Measurements from ENCODE around the gene TMC1. TPM values are rescaled to one million over a fixed set of nuclear protein-coding genes. Genes with fewer than 3 reads are reported as not detected.
"Not testable (repeated sequence)": the region's sequence is repeated elsewhere in the genome, so short reads cannot be mapped to it uniquely, and the experiment has no call there.

TMC1 gene
- not detected in 2 replicates for total RNA-seq

DNA sequence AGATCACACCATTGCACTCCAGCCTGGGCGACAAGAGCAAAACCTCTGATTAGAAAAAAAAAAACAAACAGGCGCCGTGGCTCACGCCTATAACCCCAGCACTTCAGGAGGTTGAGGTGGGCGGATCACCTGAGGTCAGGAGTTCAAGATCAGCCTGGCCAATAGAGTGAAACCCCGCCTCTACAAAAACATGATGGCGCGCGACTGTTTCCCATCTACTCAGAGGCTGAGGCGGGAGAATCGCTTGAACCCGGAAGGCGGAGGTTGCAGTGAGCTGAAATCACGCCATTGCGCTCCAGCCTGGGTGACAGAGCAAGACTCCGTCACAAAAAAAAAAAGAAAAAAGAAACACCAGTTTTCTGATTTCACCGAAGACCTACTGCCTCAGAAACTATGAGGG is at the start of gene TMC1:
Gene TMC1 (plus strand): TSS at position 193 of the 400 bp plus-strand sequence. CDS start 127,041 bp downstream, outside the sequence.
- H3K9me3 Mint-ChIP-seq; intact Hi-C loops (cut with micrococcal nuclease); DNase-seq; H3K27me3 Mint-ChIP-seq; H3K27ac Mint-ChIP-seq; H3K4me3 Mint-ChIP-seq; H3K36me3 Mint-ChIP-seq (ENCODE audit: low read depth): not testable (repeated sequence)
- H3K4me1 Mint-ChIP-seq: peaks cover 28% of the 10 kb centered on the region

DNA sequence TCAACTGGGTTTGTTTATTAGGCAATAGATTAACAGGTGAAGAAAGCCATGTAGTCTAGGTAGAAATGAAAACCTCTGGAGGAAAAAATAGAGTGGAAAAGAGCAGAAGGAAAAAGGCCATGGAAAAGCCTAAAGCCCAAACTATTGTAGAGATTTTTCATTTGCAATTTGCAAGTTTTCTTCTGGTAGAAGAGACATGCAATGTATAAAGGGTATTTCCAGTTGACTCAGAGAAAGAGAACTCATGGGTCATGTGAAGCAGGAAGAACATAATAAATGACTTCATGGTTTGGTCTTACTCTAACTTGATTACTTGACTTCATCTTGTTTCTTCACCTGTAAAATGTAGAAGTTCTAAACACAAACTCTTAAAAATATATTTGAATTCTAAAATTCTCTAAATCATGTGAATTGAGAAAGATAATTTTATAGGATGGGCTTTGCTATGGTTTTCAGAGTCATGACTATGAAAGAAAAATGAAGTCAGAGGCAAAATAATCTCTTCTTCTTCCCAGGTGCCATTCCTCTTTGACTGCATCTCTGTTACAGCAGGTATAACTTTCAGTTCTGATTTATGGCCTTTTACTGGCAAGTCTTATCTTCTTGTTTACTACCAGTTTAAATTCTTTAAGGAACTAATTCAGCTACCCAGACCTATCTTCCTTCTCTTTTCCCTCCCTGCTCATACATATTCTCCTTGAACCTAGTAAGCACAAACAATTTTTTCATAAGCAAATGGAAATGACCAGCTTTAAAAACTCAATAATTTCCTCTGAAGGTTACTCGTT is 47.7 kb upstream of the TMC1 start:
- no peak for DNase-seq
- Mint-ChIP-seq H3K27me3 (no peaks in the 10 kb centered on the region), H3K4me3 (peak overlapping the region; percentile 42), H3K36me3 (ENCODE audit: low read depth) (peaks cover 2% of the 10 kb centered on the region), H3K4me1 (peaks cover 39% of the 10 kb centered on the region), H3K27ac (peak overlapping the region; percentile 83), H3K9me3 (peaks cover 13% of the 10 kb centered on the region)
- intact Hi-C loops (cut with micrococcal nuclease): loop anchor here (1.0 to 2.0 kb wide), 5 partner anchors 29 to 109 kb away; partner anchors contain the start of gene ZFAND5

DNA sequence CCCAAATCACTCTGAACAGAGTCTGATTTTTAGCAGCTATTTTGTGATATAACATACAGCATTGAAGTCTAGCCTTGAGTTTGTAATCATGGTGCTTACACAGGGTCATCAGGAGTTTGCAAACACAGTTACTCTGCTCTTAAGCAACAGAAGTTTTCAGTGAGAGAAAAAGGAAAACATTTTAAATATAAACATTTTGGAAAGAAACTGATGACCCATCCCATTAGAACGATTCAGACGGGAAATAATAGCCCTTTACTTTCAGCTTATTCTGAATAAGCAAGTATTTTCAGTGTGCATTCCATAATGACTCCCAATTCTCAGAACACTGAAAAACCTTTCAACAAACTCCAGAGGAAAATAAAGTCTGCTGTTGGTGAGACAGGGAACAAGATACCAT is 46.7 kb upstream of the TMC1 start:
- no peak overlapping the region for H3K4me3 Mint-ChIP-seq
- H3K27me3 Mint-ChIP-seq: no peaks in the 10 kb centered on the region
- intact Hi-C loops (cut with micrococcal nuclease): no loop called here
- peaks cover 13% of the 10 kb centered on the region for H3K9me3 Mint-ChIP-seq
- H3K27ac Mint-ChIP-seq: peak overlapping the region; percentile 65
- peaks cover 2% of the 10 kb centered on the region for H3K36me3 Mint-ChIP-seq (ENCODE audit: low read depth)
- DNase-seq: no peak
- peaks cover 47% of the 10 kb centered on the region for H3K4me1 Mint-ChIP-seq

DNA sequence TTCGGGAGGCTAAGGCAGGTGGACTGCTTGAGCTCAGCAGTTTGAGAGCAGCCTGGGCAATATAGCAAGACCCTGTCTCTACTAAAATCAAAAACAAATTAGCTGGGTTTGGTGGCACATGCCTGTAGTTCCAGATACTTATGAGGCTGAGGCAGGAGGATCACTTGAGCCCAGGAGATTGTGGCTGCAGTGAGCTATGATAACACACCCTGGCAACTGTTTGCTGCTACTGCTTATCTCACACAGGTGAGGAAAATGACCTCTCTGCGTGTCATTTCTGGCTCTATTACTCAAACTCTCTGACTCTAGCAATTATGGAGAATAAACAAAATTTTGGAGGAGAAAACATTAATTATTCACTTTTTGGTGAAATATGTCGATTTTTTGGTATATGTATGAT is 45.3 kb upstream of the TMC1 start:
- Mint-ChIP-seq H3K36me3 (ENCODE audit: low read depth) (peaks cover 2% of the 10 kb centered on the region), H3K9me3 (peaks cover 13% of the 10 kb centered on the region), H3K4me3 (no peak overlapping the region), H3K4me1 (peaks cover 47% of the 10 kb centered on the region), H3K27ac (no peak overlapping the region), H3K27me3 (no peaks in the 10 kb centered on the region)
- intact Hi-C loops (cut with micrococcal nuclease): no loop called here
- DNase-seq: no peak

DNA sequence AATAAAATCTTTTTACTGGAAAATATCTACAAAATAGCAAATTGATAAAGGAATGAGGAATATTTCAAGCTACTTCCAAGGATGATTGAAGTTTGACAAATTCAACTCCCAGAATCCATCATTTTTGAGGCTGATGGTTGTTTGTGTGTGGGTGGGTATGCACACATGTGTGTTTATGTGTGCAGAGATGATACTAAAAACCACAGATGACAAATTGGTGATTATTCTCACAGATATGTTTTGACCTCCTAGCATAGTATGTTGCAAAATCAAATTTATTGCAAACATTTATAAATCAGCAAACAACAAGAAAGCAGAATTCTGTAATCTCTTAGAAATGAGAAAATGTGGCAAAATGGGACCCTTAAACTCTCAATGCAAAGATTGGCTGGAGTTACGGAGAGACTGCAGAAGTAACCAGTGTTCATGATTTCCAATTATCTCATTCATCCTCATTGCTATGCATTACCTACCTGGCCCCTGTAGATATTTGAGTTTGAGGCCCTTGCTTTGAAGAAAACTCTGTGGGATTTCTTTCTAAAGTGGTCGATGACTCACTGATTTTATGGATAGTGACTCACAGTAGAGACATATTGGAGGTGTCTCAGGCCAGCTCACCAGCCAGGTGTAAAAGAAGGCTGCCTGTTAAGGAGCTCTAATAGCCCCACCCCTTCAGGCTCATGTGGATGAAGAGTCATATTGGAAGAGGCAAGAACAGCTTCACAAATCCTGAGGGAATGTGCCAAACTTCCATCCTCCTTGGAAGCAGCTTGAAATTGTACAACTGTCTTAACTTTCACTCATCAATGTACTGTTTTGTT is 44.6 kb upstream of the TMC1 start:
- DNase-seq: peak; percentile 73
- intact Hi-C loops (cut with micrococcal nuclease): loop anchor here (1.0 kb wide), 4 partner anchors 32 to 113 kb away; no protein-coding TSS in a partner anchor
- Mint-ChIP-seq H3K27me3 (no peaks in the 10 kb centered on the region), H3K9me3 (peaks cover 10% of the 10 kb centered on the region), H3K36me3 (ENCODE audit: low read depth) (no peaks in the 10 kb centered on the region), H3K4me3 (peak overlapping the region; percentile 58), H3K27ac (peak overlapping the region; percentile 82), H3K4me1 (peaks cover 44% of the 10 kb centered on the region)

DNA sequence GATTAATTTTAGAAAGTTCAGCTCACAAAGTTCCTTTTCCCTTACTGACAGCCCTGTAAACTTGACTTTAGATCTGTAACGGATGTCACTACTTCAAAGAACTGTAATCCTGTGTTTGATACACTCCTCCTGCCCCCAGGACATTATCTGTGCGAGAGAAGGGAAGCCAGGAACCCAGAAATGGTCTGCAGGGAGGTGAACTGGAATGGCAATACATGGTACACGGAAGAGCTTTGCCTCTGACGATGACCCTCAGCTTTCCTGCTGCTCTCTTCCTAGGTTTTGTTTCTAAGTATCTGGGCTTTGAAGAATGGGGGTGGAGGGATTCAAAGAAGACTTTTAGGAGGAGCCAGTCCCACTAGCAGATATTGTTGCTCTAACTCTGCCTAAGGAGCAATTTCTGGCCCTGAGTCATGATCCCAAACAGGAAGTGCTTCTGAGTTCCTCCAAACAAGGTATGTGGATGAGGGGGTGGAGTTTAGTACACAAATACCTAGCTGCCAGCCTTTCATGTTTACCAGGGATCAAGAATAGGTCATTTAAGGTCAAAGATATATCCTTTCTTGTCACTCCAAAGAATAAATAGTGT is 43.4 kb upstream of the TMC1 start:
- peak overlapping the region; percentile 72 for H3K27ac Mint-ChIP-seq
- peak; percentile 63 for DNase-seq
- H3K27me3 Mint-ChIP-seq: no peaks in the 10 kb centered on the region
- H3K36me3 Mint-ChIP-seq (ENCODE audit: low read depth): no peaks in the 10 kb centered on the region
- H3K4me1 Mint-ChIP-seq: peaks cover 41% of the 10 kb centered on the region
- peak overlapping the region; percentile 44 for H3K4me3 Mint-ChIP-seq
- intact Hi-C loops (cut with micrococcal nuclease): loop anchor here (1.0 kb wide), 4 partner anchors 31 to 114 kb away; no protein-coding TSS in a partner anchor
- peaks cover 10% of the 10 kb centered on the region for H3K9me3 Mint-ChIP-seq

DNA sequence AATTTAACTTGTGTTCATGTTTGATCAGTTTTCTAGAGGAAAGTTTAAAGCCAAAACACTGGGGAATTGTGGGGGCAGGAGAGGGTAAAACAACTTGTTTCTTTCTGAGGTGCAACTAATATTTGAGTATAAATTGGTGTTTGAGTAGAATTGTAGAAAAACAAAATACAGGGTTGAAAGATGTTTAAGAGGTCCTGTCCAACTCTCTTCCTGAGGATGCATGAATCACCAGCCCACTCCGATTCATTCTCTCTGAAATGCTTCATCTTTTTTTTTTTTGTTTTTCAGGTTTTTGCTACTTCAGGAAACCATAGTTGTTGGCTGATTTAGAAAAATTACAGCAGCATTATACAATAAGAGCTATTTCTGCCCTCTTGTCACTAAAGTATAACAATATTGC is 42.4 kb upstream of the TMC1 start:
- H3K4me3 Mint-ChIP-seq: peak overlapping the region; percentile 68
- H3K36me3 Mint-ChIP-seq (ENCODE audit: low read depth): no peaks in the 10 kb centered on the region
- peaks cover 33% of the 10 kb centered on the region for H3K4me1 Mint-ChIP-seq
- no peak for DNase-seq
- no peaks in the 10 kb centered on the region for H3K27me3 Mint-ChIP-seq
- peak overlapping the region; percentile 68 for H3K27ac Mint-ChIP-seq
- H3K9me3 Mint-ChIP-seq: peaks cover 10% of the 10 kb centered on the region
- intact Hi-C loops (cut with micrococcal nuclease): no loop called here

DNA sequence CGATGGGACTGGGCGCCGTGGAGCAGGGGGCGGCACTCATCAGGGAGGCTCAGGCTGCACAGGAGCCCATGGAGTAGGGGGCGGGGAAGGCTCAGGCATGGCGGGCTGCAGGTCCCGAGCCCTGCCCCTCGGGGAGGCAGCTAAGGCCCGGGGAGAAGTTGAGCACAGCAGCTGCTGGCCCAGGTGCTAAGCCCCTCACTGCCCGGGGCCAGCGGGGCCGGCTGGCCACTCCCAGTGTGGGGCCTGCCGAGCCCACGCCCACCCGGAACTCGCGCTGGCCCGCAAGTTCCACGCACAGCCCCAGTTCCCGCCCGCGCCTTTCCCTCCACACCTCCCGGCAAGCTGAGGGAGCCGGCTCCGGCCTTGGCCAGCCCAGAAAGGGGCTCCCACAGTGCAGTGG is 41.1 kb upstream of the TMC1 start:
- H3K27me3 Mint-ChIP-seq; H3K9me3 Mint-ChIP-seq; intact Hi-C loops (cut with micrococcal nuclease); H3K27ac Mint-ChIP-seq; H3K36me3 Mint-ChIP-seq (ENCODE audit: low read depth); DNase-seq; H3K4me3 Mint-ChIP-seq: not testable (repeated sequence)
- H3K4me1 Mint-ChIP-seq: peaks cover 26% of the 10 kb centered on the region

DNA sequence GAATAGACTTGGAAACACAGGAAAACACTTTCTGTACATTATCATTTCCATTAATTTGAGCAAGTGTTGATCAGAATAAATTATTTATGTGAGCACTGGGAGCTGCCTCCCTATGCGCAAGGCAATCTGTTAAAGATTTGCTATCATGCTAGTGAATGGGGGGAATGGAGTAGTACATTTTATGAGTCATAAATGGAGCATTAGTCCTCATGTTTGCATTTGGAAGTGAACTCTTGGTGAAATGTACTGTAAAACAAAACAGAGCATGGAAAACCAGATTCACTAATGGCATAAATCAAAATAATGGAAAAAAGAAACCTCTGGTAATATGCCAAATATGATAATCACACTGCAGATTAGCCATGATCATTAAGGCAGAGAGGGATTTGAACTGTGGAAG is 40.5 kb upstream of the TMC1 start:
- Mint-ChIP-seq H3K27ac (no peak overlapping the region), H3K9me3 (peaks cover 7% of the 10 kb centered on the region)

DNA sequence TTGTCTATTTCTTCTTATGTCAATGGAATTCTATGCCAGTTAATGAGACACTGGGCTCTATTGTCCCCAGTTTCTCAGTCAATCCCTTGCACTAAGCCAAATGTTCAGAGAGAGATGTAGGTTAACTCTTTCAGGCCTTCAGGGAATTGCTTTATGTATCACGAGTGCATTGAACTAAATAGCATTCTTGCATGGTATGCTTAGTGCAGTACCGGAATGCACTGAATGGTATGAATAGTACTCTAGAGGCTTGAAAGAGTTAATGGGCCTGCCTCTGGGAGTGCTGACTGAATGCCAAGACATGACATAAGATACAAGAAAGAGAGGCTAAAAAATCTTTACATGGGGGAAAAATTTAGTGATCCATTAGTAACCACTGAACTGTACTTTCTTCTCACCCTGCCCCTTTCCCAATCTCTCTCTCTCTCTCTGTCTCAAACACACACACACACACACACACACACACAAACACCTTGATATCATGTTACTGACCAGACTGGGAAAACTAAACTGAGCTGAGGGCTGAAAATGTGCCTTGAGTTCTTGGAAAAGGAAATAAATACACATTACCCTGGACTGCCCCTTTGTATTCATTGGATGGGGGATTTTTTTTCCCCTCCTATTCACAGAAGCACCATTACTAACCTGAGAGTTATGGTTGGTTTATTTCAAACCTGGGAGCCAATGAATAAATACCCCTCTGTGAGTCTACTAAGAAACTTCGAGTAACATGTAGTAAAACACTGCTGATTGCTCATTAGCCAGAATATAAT is 35.4 kb upstream of the TMC1 start:
- DNase-seq: no peak
- no peak overlapping the region for H3K27ac Mint-ChIP-seq
- peaks cover 3% of the 10 kb centered on the region for H3K27me3 Mint-ChIP-seq
- H3K9me3 Mint-ChIP-seq: peaks cover 6% of the 10 kb centered on the region
- no peaks in the 10 kb centered on the region for H3K4me1 Mint-ChIP-seq
- H3K36me3 Mint-ChIP-seq (ENCODE audit: low read depth): no peaks in the 10 kb centered on the region
- H3K4me3 Mint-ChIP-seq: no peak overlapping the region
- intact Hi-C loops (cut with micrococcal nuclease): no loop called here

More for the DNA sequence above, 40.5 kb upstream of the TMC1 start:
- no peaks in the 10 kb centered on the region for H3K27me3 Mint-ChIP-seq
- intact Hi-C loops (cut with micrococcal nuclease): no loop called here
- peaks cover 26% of the 10 kb centered on the region for H3K4me1 Mint-ChIP-seq
- H3K36me3 Mint-ChIP-seq (ENCODE audit: low read depth): no peaks in the 10 kb centered on the region
- H3K4me3 Mint-ChIP-seq: no peak overlapping the region
- DNase-seq: no peak

DNA sequence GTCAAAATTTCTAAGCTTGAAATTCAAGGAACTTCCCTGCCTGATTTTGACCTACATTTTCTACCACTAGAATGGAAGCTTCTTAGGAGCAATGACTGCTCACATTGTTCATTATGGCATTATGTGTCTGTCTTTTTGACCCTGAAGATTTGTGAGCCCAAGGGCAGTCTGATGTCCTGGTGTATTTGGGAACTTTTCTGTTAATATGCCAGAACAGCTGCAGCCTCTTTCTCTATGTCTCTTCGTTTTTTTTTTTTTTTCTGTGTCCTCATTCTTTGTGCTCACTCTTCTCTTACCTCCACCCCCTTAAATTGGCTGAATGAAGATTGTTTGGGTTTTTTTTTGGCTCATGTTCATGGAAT is 34.8 kb upstream of the TMC1 start:
- peaks cover 3% of the 10 kb centered on the region for H3K27me3 Mint-ChIP-seq
- H3K36me3 Mint-ChIP-seq (ENCODE audit: low read depth): no peaks in the 10 kb centered on the region
- H3K9me3 Mint-ChIP-seq: peaks cover 6% of the 10 kb centered on the region
- H3K4me1 Mint-ChIP-seq: no peaks in the 10 kb centered on the region
- intact Hi-C loops (cut with micrococcal nuclease): no loop called here
- no peak overlapping the region for H3K4me3 Mint-ChIP-seq
- H3K27ac Mint-ChIP-seq: no peak overlapping the region
- DNase-seq: no peak

DNA sequence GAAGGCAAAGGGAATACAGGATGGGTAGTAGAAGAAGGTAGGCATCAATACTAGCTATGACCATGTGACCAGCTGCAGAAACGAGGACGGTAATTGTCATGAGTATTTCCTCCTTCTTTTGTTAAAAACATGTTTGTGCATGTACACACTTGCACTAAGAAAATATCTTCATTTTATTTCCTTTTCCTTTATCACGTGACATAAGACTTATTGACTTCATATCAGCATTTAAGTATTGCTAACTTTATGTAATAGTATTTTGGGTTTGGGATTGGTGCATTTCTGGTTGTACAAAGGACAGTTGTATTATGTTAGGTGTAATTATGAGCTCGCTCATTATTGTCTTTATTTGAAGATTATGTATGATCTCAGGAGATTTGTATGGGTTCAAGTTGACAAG is 33.7 kb upstream of the TMC1 start:
- H3K27ac Mint-ChIP-seq; DNase-seq; H3K27me3 Mint-ChIP-seq; H3K36me3 Mint-ChIP-seq (ENCODE audit: low read depth); H3K4me1 Mint-ChIP-seq; intact Hi-C loops (cut with micrococcal nuclease); H3K9me3 Mint-ChIP-seq; H3K4me3 Mint-ChIP-seq: not testable (repeated sequence)

DNA sequence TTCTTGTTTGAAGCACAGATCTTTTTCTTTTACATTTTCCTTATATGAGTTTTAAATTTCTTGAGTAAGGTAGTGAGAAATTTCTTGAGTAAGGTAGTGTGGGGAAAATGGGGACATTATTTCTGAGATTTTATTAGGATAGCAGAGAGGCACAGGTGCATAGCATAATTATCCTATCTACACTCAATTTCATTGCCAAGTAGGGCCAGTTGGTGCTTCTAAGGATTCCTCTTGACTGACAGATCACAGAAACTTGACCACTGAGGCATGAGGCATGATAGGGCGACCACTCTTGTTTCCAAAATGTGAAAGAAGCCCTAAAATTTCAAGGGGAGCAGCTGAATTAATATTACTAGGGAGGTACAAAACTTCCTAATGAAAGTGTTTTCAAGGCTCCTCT is 31.4 kb upstream of the TMC1 start:
- Mint-ChIP-seq H3K27me3 (peaks cover 5% of the 10 kb centered on the region), H3K36me3 (ENCODE audit: low read depth) (no peaks in the 10 kb centered on the region), H3K9me3 (peaks cover 3% of the 10 kb centered on the region), H3K27ac (no peak overlapping the region), H3K4me1 (peaks cover 1% of the 10 kb centered on the region), H3K4me3 (no peak overlapping the region)
- no peak for DNase-seq
- intact Hi-C loops (cut with micrococcal nuclease): no loop called here
